ENCODE results near the gene TNFRSF8. TPM values are rescaled to one million over a fixed set of nuclear protein-coding genes. Genes with fewer than 3 reads are reported as not detected.

Gene TNFRSF8
- total RNA-seq, 1 experiment from 2014 or later: 20.8 TPM

DNA sequence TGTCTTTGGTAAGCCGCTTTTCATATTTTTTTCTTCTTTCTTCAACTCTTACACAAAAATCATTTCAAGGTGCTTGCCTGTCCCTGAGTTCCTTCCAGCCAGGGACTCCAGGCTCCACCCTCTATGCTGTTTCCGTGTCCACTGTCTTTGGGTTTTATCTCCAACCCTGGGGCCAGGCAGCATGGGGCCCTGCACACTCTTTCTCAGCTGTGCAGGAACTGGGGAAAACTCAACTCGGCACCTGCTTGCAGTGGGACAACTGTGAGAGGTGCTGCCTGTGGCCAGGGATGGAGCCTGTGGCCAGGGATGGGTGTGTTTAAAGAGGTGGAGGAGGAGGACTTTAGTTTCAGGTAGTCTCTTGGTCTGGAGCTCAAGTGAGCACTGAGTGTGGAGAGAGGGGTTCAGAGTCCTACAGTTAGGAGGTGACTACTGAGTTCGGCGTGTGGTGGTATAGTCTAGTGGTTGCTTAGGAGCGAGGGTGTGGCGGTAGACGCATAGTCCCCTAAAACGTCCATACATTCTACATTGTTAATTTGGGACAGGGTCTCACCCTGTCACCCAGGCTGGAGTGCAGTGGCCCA lies 13.4 kb downstream of the TNFRSF8 start:
- H3K27ac Mint-ChIP-seq: 0 out of 2 replicates have a peak overlapping the region, but pooled peaks have one; percentile 40
- H3K36me3 Mint-ChIP-seq: peaks cover 9% of the 10 kb centered on the region
- TF ChIP-seq TP53 (CRISPR knock-in tag; IDR thresholded peaks at IDR 0.05) (no peak), NR2C2 (CRISPR knock-in tag; IDR thresholded peaks at IDR 0.05) (no peak), ZNF138 (CRISPR knock-in tag; conservative IDR thresholded peaks at IDR 0.05) (no peak), MXD4 (CRISPR knock-in tag; IDR thresholded peaks at IDR 0.05; ENCODE audit: borderline replicate concordance) (no peak), GTF2I (CRISPR knock-in tag; conservative IDR thresholded peaks at IDR 0.05) (no peak), JUN (CRISPR knock-in tag; IDR thresholded peaks at IDR 0.05) (no peak), FOXJ3 (CRISPR knock-in tag; IDR thresholded peaks at IDR 0.05; ENCODE audit: borderline replicate concordance) (no peak), ZNF396 (CRISPR knock-in tag; IDR thresholded peaks at IDR 0.05; ENCODE audit: borderline replicate concordance) (no peak), HMGA2 (CRISPR knock-in tag; IDR thresholded peaks at IDR 0.05) (no peak), ZNF416 (CRISPR knock-in tag; IDR thresholded peaks at IDR 0.05) (no peak), SP1 (CRISPR knock-in tag; conservative IDR thresholded peaks at IDR 0.05) (no peak), ZNF121 (CRISPR knock-in tag; IDR thresholded peaks at IDR 0.05) (no peak)
- TF ChIP-seq, protein P1, sequence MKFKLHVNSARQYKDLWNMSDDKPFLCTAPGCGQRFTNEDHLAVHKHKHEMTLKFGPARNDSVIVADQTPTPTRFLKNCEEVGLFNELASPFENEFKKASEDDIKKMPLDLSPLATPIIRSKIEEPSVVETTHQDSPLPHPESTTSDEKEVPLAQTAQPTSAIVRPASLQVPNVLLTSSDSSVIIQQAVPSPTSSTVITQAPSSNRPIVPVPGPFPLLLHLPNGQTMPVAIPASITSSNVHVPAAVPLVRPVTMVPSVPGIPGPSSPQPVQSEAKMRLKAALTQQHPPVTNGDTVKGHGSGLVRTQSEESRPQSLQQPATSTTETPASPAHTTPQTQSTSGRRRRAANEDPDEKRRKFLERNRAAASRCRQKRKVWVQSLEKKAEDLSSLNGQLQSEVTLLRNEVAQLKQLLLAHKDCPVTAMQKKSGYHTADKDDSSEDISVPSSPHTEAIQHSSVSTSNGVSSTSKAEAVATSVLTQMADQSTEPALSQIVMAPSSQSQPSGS (CRISPR knock-in tag; IDR thresholded peaks at IDR 0.05; ENCODE audit: borderline replicate concordance, low read depth): no peak
- TF ChIP-seq, protein P2, sequence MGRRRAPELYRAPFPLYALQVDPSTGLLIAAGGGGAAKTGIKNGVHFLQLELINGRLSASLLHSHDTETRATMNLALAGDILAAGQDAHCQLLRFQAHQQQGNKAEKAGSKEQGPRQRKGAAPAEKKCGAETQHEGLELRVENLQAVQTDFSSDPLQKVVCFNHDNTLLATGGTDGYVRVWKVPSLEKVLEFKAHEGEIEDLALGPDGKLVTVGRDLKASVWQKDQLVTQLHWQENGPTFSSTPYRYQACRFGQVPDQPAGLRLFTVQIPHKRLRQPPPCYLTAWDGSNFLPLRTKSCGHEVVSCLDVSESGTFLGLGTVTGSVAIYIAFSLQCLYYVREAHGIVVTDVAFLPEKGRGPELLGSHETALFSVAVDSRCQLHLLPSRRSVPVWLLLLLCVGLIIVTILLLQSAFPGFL (CRISPR knock-in tag; IDR thresholded peaks at IDR 0.05; ENCODE audit: borderline replicate concordance): no peak
- TF ChIP-seq, protein P3, sequence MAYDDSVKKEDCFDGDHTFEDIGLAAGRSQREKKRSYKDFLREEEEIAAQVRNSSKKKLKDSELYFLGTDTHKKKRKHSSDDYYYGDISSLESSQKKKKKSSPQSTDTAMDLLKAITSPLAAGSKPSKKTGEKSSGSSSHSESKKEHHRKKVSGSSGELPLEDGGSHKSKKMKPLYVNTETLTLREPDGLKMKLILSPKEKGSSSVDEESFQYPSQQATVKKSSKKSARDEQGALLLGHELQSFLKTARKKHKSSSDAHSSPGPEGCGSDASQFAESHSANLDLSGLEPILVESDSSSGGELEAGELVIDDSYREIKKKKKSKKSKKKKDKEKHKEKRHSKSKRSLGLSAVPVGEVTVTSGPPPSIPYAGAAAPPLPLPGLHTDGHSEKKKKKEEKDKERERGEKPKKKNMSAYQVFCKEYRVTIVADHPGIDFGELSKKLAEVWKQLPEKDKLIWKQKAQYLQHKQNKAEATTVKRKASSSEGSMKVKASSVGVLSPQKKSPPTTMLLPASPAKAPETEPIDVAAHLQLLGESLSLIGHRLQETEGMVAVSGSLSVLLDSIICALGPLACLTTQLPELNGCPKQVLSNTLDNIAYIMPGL (CRISPR knock-in tag; IDR thresholded peaks at IDR 0.05): no peak
- TF ChIP-seq, protein P4, sequence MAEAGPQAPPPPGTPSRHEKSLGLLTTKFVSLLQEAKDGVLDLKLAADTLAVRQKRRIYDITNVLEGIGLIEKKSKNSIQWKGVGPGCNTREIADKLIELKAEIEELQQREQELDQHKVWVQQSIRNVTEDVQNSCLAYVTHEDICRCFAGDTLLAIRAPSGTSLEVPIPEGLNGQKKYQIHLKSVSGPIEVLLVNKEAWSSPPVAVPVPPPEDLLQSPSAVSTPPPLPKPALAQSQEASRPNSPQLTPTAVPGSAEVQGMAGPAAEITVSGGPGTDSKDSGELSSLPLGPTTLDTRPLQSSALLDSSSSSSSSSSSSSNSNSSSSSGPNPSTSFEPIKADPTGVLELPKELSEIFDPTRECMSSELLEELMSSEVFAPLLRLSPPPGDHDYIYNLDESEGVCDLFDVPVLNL (CRISPR knock-in tag; IDR thresholded peaks at IDR 0.05; ENCODE audit: borderline replicate concordance, low read depth): no peak
- TF ChIP-seq, protein P5, sequence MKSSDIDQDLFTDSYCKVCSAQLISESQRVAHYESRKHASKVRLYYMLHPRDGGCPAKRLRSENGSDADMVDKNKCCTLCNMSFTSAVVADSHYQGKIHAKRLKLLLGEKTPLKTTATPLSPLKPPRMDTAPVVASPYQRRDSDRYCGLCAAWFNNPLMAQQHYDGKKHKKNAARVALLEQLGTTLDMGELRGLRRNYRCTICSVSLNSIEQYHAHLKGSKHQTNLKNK (CRISPR knock-in tag; IDR thresholded peaks at IDR 0.05): no peak
- TF ChIP-seq, protein P6, sequence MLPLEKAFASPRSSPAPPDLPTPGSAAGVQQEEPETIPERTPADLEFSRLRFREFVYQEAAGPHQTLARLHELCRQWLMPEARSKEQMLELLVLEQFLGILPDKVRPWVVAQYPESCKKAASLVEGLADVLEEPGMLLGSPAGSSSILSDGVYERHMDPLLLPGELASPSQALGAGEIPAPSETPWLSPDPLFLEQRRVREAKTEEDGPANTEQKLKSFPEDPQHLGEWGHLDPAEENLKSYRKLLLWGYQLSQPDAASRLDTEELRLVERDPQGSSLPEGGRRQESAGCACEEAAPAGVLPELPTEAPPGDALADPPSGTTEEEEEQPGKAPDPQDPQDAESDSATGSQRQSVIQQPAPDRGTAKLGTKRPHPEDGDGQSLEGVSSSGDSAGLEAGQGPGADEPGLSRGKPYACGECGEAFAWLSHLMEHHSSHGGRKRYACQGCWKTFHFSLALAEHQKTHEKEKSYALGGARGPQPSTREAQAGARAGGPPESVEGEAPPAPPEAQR (CRISPR knock-in tag; IDR thresholded peaks at IDR 0.05): no peak
- TF ChIP-seq, protein P7, sequence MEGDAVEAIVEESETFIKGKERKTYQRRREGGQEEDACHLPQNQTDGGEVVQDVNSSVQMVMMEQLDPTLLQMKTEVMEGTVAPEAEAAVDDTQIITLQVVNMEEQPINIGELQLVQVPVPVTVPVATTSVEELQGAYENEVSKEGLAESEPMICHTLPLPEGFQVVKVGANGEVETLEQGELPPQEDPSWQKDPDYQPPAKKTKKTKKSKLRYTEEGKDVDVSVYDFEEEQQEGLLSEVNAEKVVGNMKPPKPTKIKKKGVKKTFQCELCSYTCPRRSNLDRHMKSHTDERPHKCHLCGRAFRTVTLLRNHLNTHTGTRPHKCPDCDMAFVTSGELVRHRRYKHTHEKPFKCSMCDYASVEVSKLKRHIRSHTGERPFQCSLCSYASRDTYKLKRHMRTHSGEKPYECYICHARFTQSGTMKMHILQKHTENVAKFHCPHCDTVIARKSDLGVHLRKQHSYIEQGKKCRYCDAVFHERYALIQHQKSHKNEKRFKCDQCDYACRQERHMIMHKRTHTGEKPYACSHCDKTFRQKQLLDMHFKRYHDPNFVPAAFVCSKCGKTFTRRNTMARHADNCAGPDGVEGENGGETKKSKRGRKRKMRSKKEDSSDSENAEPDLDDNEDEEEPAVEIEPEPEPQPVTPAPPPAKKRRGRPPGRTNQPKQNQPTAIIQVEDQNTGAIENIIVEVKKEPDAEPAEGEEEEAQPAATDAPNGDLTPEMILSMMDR (IDR thresholded peaks at IDR 0.05): no peak
- no peak overlapping the region for H3K4me3 Mint-ChIP-seq
- CTCF ChIA-PET: no interaction called here
- POLR2A ChIA-PET: interaction anchor here (0.6 to 1.4 kb wide), 2 partner anchors 57 kb away, joined by 3 to 4 read pairs; partner anchors contain the start of gene MIIP
- H3K4me1 Mint-ChIP-seq: peaks cover 38% of the 10 kb centered on the region
- ATAC-seq: no peak
- peaks cover 6% of the 10 kb centered on the region; the same call in 1 of the 2 replicates for H3K9me3 Mint-ChIP-seq
- DNase-seq (ENCODE audit: low spot score): no peak
- H3K27me3 Mint-ChIP-seq (ENCODE audit: low read depth): no peaks in the 10 kb centered on the region; the same call in 1 of the 2 replicates
